NCI-H460 (cell line): Measurements from ENCODE around the gene PKNOX1. TPM values are rescaled to one million over a fixed set of nuclear protein-coding genes. Genes with fewer than 3 reads are reported as not detected.
"Not testable (repeated sequence)": the region's sequence is repeated elsewhere in the genome, so short reads cannot be mapped to it uniquely, and the experiment has no call there.

ENCODE experiments used
- DNase-seq: peaks from one replicate; pipeline ENCODE4 v3.0.0-alpha.2; 2016; ENCODE audit warnings: low read depth; ENCODE audit errors: extremely low read depth
- total RNA-seq: library from RNA; depleted of rRNA; stranded (reverse); fragments of >200 nt; shearing (Covaris generic); gene quantifications from 2 replicates; pipeline ENCODE4 v1.2.3, GENCODE V29; 2014

The PKNOX1 gene
- total RNA-seq, 1 experiment from 2014 or later: 9.7 TPM

GRCh38 chr21:43015906-43016540 lies 41.7 kb downstream of the PKNOX1 start:
- DNase-seq: no peak

DNA sequence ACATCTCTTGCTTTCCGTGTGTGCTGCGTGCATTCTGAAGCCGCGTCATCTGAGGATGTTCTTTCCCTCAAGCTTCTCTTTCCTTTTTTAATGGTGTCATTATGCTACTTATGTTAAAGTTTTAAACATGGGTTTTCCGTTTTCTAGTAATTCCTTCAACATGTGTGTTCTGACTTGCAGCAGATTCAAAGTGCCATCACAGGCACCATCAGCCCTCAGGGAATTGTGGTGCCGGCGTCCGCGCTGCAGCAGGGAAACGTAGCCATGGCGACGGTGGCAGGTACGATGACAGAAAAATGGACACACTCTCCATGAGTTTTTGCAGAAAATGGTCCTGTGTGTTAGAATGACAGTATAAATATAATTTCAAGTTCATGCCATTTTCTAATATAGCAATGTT lies 42.4 kb downstream of the PKNOX1 start:
- DNase-seq: no peak

DNA sequence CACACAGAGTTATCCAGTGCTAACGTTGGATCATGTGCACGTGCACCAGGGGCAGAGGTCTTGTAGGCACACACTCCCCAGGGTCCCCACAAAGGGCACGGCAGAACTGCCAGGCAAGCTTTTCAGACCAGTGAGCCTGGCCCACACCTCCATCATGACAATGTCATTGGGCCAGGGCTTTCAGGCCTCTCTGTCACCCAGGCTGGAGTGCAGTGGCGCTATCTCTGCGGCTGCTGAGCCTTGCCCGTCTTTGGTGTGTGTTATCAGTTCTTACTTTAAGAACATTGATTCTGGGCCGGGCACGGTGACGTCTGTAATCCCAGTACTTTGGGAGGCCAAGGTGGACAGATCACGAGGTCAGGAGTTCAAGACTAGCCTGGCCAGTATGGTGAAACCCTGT lies 44.2 kb downstream of the PKNOX1 start:
- no peak for DNase-seq

GRCh38 chr21:43020177-43020576 lies 45.8 kb downstream of the PKNOX1 start:
- no peak for DNase-seq

- no peak for DNase-seq
These were observed 46.4 kb downstream of the PKNOX1 start for GRCh38 chr21:43020771-43021170.

- DNase-seq: no peak
These were observed 46.8 kb downstream of the PKNOX1 start for GRCh38 chr21:43021191-43021590.

GRCh38 chr21:43021756-43022600 lies 47.6 kb downstream of the PKNOX1 start:
- no peak for DNase-seq

GRCh38 chr21:43023175-43023574 lies 48.8 kb downstream of the PKNOX1 start:
- DNase-seq: no peak

- DNase-seq: no peak
These were observed 50.2 kb downstream of the PKNOX1 start for GRCh38 chr21:43024439-43025136.

DNA sequence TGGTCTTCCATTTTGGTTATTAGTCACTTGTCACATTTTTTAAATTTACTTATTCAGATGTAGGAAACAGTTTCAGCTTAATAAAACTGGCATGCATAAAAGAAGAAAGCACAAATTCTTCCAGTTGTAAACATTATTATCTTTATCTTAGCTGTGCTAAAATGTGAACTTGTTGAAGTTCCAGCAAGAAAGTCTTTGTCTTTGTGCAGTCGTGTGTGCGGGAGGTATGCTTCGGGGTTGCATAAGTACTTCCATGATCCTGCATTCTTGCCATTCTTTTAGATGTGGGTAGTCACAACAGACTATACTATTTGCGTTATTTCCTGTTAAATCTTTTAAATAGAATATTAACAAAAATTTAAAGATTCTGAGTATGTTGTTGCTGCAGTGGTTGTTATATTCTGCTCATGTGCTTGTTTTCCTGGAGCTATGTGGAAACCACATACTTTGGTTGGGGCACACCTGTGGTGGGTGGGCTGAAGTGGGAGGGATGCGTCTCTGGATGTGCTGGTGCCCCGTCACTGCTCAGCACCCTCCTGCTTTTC lies 51.3 kb downstream of the PKNOX1 start:
- no peak for DNase-seq

DNA sequence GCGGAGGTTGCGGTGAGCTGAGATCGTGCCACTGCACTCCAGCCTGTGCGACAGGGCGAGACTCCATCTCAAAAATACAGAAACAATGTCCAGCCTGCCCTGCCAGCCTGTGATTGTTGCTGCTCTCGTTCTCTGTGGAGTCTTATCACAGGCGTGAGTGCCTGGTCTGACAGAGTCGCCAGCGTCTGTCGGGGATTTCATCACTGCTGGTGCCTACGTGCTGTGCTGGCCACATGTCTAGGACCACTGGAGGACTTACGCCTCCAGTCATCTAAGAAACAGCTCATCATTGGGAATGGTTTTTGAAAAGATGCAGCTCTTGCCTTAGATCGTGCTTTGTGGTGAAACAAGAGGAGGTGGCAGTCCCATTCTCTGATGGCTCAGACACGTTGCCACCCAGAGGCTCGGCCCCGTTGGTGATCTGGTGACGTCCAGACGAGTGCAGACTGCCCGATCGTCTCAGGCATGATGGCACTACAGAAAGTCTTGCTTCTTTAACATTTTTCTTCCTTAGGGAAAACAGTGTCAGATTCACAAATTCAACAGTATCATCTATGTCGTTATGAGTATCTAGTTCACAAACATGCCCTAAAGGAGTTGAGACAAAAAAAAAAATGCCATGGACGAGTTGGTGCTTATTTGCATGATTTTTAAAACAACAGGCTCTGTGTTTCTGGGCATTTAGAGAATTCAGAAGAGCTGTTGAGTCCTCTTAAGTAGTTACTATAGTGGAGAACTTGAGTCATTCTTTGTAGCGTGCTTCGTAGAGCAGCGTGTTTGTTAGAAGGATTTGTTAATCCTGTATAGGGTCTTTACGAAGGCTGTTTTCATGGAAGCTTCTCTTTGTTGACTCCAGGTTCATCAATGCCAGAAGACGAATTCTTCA lies 53.7 kb downstream of the PKNOX1 start:
- no peak for DNase-seq

- DNase-seq: no peak
These were observed 55.4 kb downstream of the PKNOX1 start for GRCh38 chr21:43029785-43030184.

DNA sequence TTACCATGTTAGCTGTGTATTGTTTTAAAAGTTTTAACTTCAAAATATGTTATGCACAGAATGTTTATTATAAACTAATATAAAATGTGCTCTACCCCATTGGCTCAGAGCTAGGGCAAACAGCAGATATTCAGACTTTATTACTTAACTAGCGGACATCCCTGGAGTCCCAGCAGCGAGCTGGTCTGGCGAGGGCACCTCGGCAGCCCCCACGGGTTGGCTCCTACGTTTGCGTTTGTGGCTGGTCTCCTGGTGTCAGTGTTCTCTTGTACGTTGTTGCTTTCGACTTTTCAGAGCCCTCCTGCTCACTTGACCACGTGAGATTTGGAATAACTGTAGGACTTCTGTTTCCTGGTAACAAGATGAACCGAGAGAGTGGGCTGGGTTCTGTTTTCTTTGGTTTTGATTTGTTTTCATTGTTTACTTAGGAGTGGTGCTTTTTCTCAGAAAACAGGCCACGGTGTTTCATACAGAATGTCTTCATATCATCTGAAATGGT lies 56.8 kb downstream of the PKNOX1 start:
- DNase-seq: no peak

DNA sequence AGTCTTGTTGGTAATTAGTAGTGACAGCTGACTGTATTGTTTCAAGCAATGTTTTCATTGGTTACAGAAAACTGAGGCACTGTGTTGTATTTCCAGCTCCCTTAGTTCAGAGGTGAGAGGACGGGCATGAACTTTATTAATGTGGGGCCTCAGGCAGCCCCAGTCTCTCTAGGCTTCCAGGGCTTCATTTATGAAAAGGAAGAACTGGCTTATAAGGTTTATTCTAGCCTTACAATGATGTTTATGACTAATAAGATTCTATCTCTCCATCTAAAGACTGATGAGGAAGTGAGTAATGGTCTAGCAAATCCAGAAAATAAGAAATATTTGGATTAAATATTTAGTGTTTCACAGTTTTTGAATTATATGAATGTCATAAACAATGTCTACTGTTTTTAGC lies 59.7 kb downstream of the PKNOX1 start:
- DNase-seq: no peak

GRCh38 chr21:43034826-43035225 lies 60.5 kb downstream of the PKNOX1 start:
- no peak for DNase-seq

- not testable (repeated sequence) for DNase-seq
These were observed 62.5 kb downstream of the PKNOX1 start for GRCh38 chr21:43036889-43037288.

DNA sequence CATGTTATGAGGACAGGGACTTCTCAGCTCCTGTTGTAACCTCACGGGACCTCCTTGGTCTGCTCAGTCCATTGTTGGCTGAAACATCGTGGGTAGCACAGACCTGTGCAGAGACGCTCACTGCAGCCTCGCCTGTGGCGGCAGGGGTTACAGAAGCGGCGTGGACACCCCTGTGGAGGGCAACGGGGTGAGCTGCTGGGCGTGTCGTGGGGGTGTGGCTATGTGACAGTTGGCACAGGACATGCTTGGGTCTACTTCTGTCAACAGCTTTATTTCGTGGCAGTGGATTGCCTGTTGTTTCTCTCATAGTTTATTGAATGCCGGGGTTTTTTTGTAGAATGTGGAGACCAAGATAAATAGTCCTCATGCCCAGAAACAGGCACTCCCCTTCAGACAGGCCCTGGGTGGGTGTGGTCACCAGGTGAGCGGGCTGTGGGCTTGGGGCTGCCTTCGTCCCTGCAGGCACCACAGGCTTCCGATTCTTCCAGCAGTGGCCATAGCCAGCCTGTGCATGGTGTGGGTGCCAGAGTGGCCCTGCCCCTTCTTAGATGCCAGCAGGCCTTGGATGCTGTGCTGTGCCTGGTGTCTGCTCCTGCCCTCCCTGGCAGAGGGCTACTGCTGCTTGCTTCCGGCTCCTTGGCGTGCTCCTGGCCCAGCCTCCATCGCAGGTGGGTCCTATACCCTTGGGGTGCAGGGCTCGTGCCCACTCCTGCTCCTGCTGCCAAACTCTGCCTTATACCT lies 63.7 kb downstream of the PKNOX1 start:
- not testable (repeated sequence) for DNase-seq

DNA sequence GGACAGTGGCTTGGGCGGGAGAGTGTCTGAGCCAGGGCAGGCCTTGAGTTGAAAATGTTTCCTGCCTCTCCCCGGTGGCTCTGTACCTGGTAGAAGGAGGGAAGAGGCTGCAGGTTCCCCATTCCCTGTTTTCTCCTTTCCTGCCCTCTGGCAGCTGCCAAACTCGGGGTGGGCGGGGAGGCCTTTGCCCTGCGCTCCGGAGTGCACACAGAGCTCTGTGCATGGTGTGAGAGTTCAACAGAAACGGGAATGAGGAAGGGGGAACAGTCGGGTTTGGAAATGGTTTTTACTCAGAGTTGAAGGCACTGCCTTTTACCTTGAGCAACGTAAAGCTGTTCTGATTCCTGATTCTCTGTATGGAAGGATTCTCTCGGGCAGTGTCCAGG lies 64.3 kb downstream of the PKNOX1 start:
- not testable (repeated sequence) for DNase-seq

GRCh38 chr21:43042169-43042568 lies 67.8 kb downstream of the PKNOX1 start:
- DNase-seq: not testable (repeated sequence)
